ENCODE data around the gene FADS6.
"Not testable (repeated sequence)": the region's sequence is repeated elsewhere in the genome, so short reads cannot be mapped to it uniquely, and the experiment has no call there.

FADS6 gene

DNA sequence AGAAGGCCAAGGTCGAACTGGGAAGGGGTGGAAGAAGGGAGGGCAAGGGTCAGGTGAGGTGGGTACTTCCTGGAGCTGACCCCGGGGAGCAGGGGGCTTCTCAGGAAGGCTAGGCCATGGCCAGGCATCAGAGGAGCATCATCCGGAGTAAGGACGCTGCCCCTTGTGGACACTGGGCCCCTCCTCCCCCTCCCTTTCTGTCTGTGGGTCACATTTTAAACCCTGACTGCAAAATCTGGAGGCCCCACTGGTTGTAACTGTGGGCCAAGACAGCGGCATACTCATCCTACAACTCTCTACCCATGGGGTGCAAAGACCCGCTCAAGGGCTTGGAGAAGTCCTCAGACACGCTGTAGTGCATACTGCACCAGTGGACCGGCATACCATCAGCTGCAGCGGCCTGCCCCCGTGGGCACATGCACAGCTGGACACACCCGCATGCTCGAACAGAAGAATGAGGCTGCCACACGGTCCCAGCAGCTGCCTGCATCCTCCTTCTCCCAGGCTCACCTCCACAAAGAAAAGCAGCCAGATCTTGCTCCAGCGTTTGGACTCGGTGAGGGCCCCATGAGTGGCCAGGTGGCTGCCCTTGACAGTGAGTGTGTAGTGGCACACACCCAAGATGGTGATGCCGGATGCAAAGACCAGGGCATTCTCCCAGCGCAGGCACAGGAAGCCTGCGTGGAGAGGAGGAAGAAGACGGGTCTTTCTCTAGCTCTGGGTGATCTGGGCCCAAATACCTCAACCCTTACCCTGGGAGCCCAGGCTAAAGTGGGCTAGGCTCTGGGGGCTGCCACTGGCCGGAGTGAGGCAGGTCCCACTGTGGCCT lies 1.2 kb downstream of the FADS6 start:
- DNase-seq (ENCODE audit: low read depth): no peak

DNA sequence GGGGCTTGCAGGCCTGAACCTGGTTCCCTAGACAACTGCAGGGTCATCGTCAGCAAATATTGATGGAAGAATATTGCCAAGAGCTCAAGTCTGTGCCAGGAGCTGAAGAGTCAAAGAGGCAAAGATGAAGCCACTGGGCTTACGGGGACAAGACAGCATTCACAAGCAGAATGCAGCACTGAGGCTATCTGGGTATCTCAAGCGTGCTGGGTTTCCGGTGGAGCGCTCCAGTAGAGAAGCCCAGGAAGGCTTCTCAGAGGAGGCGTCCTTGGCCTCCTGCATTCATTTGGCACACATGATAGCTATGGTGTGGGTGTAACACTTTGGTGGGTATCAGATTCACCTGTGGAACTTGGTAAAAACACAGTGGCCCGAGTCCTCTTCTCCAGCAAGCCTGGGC lies 2.9 kb downstream of the FADS6 start:
- DNase-seq (ENCODE audit: low read depth): no peak

DNA sequence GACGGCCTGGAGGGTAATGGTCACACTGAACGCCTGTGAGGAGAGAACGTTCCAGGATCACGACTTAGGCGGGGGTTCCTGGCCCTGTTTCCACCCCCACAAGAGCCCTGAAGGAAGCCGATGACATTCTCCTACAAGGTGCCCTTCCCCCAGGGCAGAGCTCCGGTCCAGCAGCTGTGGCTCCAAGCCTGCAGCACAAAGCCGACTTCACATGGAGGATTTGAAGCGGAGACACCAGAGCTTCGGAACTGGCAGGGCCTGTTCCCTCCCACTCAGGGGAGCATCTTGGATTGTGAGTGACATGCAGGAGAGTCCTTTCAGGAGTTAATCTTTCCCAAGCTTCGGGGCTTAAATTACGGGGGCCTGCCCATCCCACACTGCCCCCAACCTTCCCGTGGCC lies 5.0 kb downstream of the FADS6 start:
- no peak for DNase-seq (ENCODE audit: low read depth)

DNA sequence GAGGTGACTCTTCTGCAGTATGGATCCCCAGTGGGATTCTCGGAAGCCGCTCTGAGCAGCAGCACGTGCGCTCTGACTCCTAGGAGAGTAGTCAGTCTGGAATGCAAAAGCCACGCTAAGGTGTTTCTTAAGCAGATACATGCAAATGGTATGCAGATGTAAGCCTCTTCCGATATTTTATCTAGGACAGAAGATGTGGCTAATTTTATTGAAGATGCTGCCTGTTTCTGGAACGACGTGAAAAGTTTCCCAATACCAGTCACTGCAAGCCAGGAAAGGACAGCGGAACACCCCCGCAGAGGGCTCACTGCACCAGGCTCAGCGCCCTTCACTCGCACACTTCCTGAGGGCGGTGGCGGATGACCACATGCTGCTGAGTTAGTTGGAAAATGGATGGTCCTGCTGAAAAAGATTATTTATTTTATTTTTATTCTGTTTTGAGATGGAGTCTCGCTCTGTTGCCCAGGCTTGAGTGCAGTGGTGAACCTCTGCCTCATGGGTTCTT lies 10.1 kb downstream of the FADS6 start:
- DNase-seq (ENCODE audit: low read depth): no peak

- no peak for DNase-seq (ENCODE audit: low read depth)
Measured at GRCh38 chr17:74882517-74883240, 10.8 kb downstream of the FADS6 start.

- no peak for DNase-seq (ENCODE audit: low read depth)
Measured at GRCh38 chr17:74881073-74881472, 12.4 kb downstream of the FADS6 start.

DNA sequence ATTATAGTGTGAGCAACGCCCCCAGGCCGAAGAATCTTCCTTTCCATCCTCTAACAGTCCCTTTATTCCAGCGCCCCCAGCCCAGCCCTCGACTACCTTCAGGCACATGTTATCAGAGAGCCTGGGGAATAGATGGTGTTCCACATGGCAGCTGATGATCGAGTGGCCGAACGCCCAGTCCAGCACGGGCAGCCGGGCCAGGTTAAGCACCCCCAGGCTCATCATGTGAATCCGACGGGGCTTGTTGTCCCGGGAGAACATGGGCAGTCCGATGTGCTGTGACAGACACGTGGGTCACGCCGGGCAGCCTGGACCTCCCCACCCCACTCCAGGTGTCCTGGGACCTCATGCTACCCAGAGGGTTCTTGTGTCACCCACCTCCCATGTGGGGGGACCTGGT lies 14.1 kb downstream of the FADS6 start:
- DNase-seq (ENCODE audit: low read depth): no peak

- no peak for DNase-seq (ENCODE audit: low read depth)
Measured at GRCh38 chr17:74878658-74879057, 14.8 kb downstream of the FADS6 start.

DNA sequence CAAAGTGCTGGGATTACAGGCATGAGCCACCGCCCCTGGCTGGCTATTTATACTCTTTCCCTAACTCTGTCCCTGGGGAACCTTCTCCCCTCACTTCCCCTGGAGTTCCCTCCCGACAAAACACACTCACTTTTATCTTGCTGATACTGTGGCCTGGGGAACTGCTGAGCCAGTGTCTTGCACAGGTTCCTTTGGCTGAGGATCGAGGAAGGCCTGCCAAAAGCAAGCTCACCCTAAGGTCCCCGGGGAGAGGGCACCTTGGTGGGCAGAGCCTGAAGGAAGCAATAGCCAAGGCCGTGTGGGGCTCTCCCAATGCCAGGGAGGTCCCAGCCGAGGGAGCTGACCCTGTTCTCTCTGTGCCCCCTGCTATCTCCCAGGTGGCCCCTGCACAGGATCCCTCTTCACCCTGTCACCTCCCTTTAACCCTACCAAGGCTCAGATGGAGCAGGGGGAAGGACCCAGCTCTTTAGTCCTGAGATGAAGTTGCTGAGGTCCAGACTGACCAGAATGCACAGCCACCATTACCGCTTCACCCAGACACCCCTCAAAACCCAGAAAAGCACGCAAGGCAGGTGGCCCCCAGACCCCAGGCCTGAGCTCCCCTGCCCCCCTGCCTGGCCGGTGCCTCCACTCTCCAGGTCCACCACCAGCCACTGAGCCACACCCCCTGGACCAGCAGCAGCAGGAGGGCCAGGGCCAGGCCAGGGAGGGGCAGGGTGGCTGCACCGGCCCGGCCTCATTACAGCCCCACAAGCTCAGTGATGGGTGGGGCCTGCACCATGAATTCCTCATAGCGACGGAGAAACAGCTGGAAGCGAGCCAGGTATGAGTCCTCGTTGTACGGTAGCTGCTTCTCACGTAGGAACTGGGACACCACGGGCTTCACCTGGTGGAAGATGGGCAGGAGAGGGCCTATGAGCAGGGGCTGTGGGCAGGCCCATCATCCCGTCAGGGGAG lies 15.6 kb downstream of the FADS6 start:
- DNase-seq (ENCODE audit: low read depth): no peak

- no peak for DNase-seq (ENCODE audit: low read depth)
Measured at GRCh38 chr17:74875977-74876593, 17.3 kb downstream of the FADS6 start.

DNA sequence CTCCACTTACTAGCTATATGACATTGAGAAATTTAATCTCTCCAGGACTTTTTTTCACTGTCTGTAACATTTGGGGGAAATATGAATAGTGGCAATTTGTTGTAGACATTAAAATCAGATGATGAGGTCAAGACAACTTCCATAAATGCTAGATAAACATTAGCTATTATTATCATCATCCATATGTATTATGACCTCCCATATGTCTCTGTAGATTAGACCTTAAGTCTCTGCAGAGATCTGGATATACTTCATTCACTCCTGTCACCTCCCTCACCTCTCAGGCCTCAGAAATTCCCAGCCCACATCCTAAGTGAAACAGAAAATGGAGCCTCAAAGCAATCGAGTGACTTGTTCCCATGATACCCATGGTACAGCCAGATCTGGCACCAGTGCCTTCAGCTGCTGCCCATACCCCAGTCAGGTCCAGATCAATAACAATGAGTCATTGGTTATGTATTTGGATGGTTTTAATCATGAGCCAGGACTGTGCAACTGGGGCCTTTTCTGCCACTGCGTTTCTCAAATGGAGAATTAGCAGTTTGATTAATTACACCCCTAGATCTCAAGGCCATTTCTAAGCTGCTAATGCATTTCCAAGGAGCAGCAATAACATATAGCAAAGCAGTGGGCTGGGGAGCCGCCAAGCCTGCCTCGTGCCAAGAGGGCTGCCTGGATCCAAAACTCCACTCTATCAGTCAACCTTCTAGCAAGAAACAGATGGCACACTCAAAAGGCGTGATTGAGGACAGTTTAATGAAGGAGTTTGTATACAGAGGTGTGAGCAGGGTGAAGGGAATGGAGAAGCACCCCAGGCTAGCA lies 18.1 kb downstream of the FADS6 start:
- no peak for DNase-seq (ENCODE audit: low read depth)

GRCh38 chr17:74874615-74875037 lies 18.8 kb downstream of the FADS6 start:
- no peak for DNase-seq (ENCODE audit: low read depth)

- no peak for DNase-seq (ENCODE audit: low read depth)
Measured at GRCh38 chr17:74873874-74874614, 19.4 kb downstream of the FADS6 start.

DNA sequence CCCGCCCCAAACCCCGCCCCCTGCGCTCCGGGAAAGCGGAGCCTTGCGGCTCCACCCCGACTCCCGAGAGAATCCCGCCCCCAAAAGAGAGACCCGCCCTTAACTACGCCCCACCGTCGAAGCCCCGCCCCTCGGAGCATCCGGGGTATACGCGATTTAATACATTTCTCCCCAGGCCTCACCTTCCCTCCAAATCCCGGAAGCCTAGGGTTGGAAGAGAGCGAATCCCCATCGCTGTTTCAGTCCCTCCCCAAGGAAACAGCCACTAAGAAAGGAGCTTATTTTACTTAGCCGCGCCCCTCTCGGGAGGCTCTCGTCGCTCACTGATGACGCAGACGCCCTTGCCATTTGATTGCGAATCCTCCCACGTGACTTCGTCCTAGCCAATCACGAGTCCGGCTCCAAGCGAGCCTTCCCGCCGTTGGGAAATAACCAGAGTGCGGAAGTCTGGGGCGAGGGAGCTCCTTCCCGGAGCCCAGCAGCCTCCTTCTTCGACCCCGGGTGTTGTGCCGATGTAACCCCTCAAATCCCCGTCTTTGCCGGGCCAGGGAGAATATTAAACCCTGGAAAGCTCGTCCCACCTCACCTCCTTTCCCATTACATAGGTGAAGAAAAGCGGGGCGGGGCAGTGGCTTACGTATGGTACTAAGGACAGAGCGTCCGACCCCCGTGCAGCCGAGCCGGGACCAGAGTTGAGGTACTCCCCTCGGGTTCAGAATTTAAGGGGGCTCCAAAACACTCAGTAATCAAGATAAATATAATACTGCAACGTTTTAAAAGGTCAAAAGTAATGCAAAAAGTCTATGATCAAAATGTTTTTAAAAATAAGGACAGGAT lies 20.2 kb downstream of the FADS6 start:
- peak; percentile 99 for DNase-seq (ENCODE audit: low read depth)

- no peak for DNase-seq (ENCODE audit: low read depth)
Measured at GRCh38 chr17:74872313-74873036, 21.0 kb downstream of the FADS6 start, which contains the start of gene FDXR. TSS of gene FDXR (minus strand) at chr17:74872994. CDS start at chr17:74872944, 50 bp downstream.

DNA sequence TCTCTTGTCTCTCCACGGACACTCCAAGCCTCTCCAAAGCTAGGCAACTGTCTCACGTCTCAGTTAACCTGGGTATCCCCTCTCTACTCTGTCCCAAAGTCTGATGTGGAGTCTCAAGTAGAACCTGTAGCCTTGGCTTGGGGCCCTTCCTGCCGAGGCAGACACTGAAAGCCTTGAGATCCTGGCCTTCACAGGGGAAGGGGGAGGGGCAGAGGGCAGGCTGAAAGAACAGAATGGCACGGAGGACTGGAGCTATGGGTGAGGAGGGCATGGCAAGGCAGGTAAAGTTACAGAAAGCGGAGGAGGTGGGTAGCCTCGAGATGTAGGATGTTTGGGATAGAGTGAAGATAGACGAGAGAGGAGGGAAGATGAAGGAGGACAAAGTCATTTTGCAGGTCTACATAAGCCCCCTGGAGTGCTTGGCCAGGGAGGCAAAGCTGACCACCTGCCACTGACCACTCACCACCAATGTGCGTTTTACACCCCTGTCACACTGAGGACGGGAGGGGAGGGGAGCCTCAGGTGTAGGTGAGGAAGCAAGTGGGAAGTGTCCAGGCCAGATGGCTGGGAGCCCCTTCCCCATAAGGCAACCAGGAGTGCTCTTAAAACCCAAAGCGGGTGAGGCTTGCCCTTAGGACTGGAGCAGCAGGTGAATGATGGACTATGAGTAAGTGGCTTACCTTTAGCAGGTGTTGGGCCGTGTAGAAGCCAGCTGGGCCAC lies 21.9 kb downstream of the FADS6 start:
- no peak for DNase-seq (ENCODE audit: low read depth)

DNA sequence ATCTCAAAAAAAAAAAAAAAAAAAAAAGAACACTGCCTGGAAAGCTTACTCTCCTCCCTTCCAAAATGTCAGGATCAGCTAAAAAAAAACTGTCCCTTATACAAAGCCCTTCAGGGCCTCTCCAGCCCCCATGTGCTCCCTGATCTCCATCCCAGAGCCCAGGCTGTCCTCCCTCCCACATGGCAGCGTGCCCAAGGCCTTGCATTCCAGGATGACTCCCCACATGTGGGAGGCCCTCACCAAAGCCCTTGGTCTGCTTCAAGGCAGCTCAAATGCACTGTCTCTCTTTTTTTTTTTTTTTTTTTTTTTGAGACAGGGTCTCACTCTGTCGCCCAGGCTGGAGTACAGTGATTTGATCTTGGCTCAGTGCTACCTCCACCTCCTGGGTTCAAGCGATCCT lies 22.9 kb downstream of the FADS6 start:
- no peak for DNase-seq (ENCODE audit: low read depth)

DNA sequence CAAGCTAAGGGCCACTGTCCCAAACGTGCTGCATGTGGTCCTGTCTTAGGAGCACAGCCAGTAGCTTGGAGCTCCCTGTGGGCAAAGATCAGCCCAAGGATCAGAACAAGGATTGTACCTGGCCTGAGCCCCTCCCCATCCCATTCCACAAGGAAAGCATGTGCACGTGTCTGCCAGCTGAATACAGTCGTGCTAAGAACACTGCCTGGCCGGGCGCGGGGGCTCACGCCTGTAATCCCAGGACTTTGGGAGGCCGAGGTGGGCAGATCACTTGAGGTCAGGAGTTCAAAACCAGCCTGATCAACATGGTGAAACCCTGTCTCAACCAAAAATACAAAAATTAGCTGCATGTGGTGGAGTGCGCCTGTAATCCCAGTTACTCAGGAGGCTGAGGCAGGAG lies 23.4 kb downstream of the FADS6 start:
- DNase-seq (ENCODE audit: low read depth): not testable (repeated sequence)
